Hindlimb muscle (tissue), 1 donor: ENCODE data around the gene SH3BGR. TPM values are rescaled to one million over a fixed set of nuclear protein-coding genes. Genes with fewer than 3 reads are reported as not detected.
"Not testable (repeated sequence)": the region's sequence is repeated elsewhere in the genome, so short reads cannot be mapped to it uniquely, and the experiment has no call there.

Experiments
- DNase-seq: peaks from one replicate; pipeline ENCODE4 v3.0.0-alpha.2; 2013
- polyA plus RNA-seq: library from polyadenylated mRNA; unstranded; fragments of 120-200 nt; gene quantifications from one replicate; pipeline ENCODE4 v1.2.1, GENCODE V29; 2013; ENCODE audit not compliant: insufficient read length

The SH3BGR gene
- polyA plus RNA-seq: 190 TPM

GRCh38 chr21:39451332-39452206, at the start of gene SH3BGR:
Gene SH3BGR (plus strand): TSS chr21:39451970. CDS start chr21:39452097, 127 bp downstream.
- DNase-seq: peak; percentile 45

- no peak for DNase-seq
These were observed 45.7 kb upstream of the SH3BGR start for GRCh38 chr21:39406065-39406464.

GRCh38 chr21:39419204-39419603, 32.6 kb upstream of the SH3BGR start:
- DNase-seq: not testable (repeated sequence)

GRCh38 chr21:39422527-39423241, 29.1 kb upstream of the SH3BGR start:
- DNase-seq: no peak

GRCh38 chr21:39429445-39429844, 22.3 kb upstream of the SH3BGR start:
- DNase-seq: no peak

GRCh38 chr21:39430016-39430415, 21.8 kb upstream of the SH3BGR start:
- no peak for DNase-seq

GRCh38 chr21:39430457-39430856, 21.3 kb upstream of the SH3BGR start:
- DNase-seq: no peak

- no peak for DNase-seq
These were observed 20.8 kb upstream of the SH3BGR start for GRCh38 chr21:39430954-39431353.

- no peak for DNase-seq
These were observed 16.8 kb upstream of the SH3BGR start for GRCh38 chr21:39434950-39435349.

- no peak for DNase-seq
These were observed 12.5 kb upstream of the SH3BGR start for GRCh38 chr21:39439232-39439631.

- DNase-seq: no peak
These were observed 10.0 kb upstream of the SH3BGR start for GRCh38 chr21:39441502-39442475.

GRCh38 chr21:39444421-39445180, 7.2 kb upstream of the SH3BGR start:
- DNase-seq: peak; percentile 38

- DNase-seq: peak; percentile 95
These were observed 6.2 kb upstream of the SH3BGR start, which contains the start of gene LCA5L for GRCh38 chr21:39445321-39446269. Gene LCA5L (minus strand): TSS chr21:39445778. CDS start chr21:39428493, 17,285 bp downstream.

- no peak for DNase-seq
These were observed 4.5 kb upstream of the SH3BGR start for GRCh38 chr21:39447264-39447663.

- peak; percentile 44 for DNase-seq
These were observed 618 bp downstream of the SH3BGR start for GRCh38 chr21:39452207-39452969.

- peak; percentile 25 for DNase-seq
These were observed 1.2 kb downstream of the SH3BGR start for GRCh38 chr21:39452970-39453342.

GRCh38 chr21:39453571-39454179, 1.9 kb downstream of the SH3BGR start:
- DNase-seq: no peak

GRCh38 chr21:39454949-39455668, 3.3 kb downstream of the SH3BGR start:
- no peak for DNase-seq
